HG03354 (cell line): Measurements from ENCODE around the gene PRAC2.

Experiments used
- ATAC-seq: cut with Tn5 transposase; IDR thresholded peaks from one replicate; pipeline ENCODE4 v1.9.1; 2021; ENCODE audit warnings: mild to moderate bottlenecking; ENCODE audit not compliant: unreplicated experiment, poor library complexity, severe bottlenecking

PRAC2 gene

GRCh38 chr17:48752399-48753288, 29.7 kb downstream of the PRAC2 start:
- ATAC-seq, result no peak

GRCh38 chr17:48753794-48754499, 31.0 kb downstream of the PRAC2 start:
- no peak for ATAC-seq

- no peak for ATAC-seq
Measured at GRCh38 chr17:48754500-48755261, 31.7 kb downstream of the PRAC2 start.

GRCh38 chr17:48755356-48755755, 32.4 kb downstream of the PRAC2 start:
- ATAC-seq, result no peak

- ATAC-seq, result no peak
Measured at GRCh38 chr17:48756830-48757251, 33.9 kb downstream of the PRAC2 start.

- ATAC-seq, result no peak
Measured at GRCh38 chr17:48757524-48757961, 34.6 kb downstream of the PRAC2 start.

GRCh38 chr17:48759288-48759687, 36.3 kb downstream of the PRAC2 start:
- no peak for ATAC-seq

GRCh38 chr17:48760411-48760810, 37.4 kb downstream of the PRAC2 start:
- no peak for ATAC-seq

GRCh38 chr17:48761114-48761513, 38.1 kb downstream of the PRAC2 start:
- ATAC-seq, result no peak

- no peak for ATAC-seq
Measured at GRCh38 chr17:48767263-48767774, 44.3 kb downstream of the PRAC2 start.

GRCh38 chr17:48769009-48769675, 46.2 kb downstream of the PRAC2 start:
- no peak for ATAC-seq

- ATAC-seq, result no peak
Measured at GRCh38 chr17:48770954-48771353, 48.0 kb downstream of the PRAC2 start.

GRCh38 chr17:48773245-48773644, 50.3 kb downstream of the PRAC2 start:
- no peak for ATAC-seq
